Neural cell (in vitro differentiated cells): ENCODE data around the gene TSNAX. TPM values are rescaled to one million over a fixed set of nuclear protein-coding genes. Genes with fewer than 3 reads are reported as not detected.

Experiments used
- H2AFZ ChIP-seq: fragments of 200-600, 300-800 bp; sonication (generic), shearing (Covaris generic); 2 replicates; pipeline ENCODE4 v1.6.0; 2014; ENCODE audit warnings: low read depth, mild to moderate bottlenecking, antibody characterized with exemption, low read length, moderate library complexity
- H3F3A ChIP-seq: fragments of 200-600 bp; shearing (Covaris generic); 2 replicates; pipeline ENCODE4 v1.6.1; 2016; ENCODE audit warnings: mild to moderate bottlenecking, moderate library complexity, mixed read lengths, antibody characterized with exemption, low read length; ENCODE audit not compliant: insufficient read depth, poor library complexity, severe bottlenecking
- H3K27ac ChIP-seq: fragments of 200-600, 300-800 bp; sonication (generic), shearing (Covaris generic); 2 replicates; pipeline ENCODE4 v1.5.1; 2014; ENCODE audit warnings: mild to moderate bottlenecking, low read length, moderate library complexity
- H3K27me3 ChIP-seq: fragments of 300-800, 200-600 bp; sonication (generic), shearing (Covaris generic); 2 replicates; pipeline ENCODE4 v1.6.0; 2014; ENCODE audit warnings: mild to moderate bottlenecking, low read depth, low read length, moderate library complexity; ENCODE audit not compliant: insufficient read depth
- H3K36me3 ChIP-seq: fragments of 300-800, 200-600 bp; sonication (generic), shearing (Covaris generic); 2 replicates; pipeline ENCODE4 v1.5.1; 2014; ENCODE audit warnings: mild to moderate bottlenecking, antibody characterized with exemption, low read length, moderate library complexity; ENCODE audit not compliant: insufficient read depth
- H3K4me2 ChIP-seq: fragments of 300-800, 200-600 bp; sonication (generic), shearing (Covaris generic); 2 replicates; pipeline ENCODE4 v1.6.0; 2014; ENCODE audit warnings: mild to moderate bottlenecking, low read length
- H3K4me3 ChIP-seq: fragments of 300-800, 200-600 bp; sonication (generic), shearing (Covaris generic); 2 replicates; pipeline ENCODE4 v1.5.1; 2014; ENCODE audit warnings: mild to moderate bottlenecking, low read length, moderate library complexity
- H3K79me2 ChIP-seq: fragments of 200-600 bp; shearing (Covaris generic); replicated peaks from 2 replicates; pipeline ENCODE4 v1.6.0; 2014; ENCODE audit warnings: mild to moderate bottlenecking, low read length, moderate library complexity; ENCODE audit not compliant: insufficient read depth
- H3K9ac ChIP-seq: fragments of 300-800, 200-600 bp; sonication (generic), shearing (Covaris generic); 2 replicates; pipeline ENCODE4 v1.6.1; 2016; ENCODE audit warnings: mild to moderate bottlenecking, low read length, mixed read lengths
- H3K9me2 ChIP-seq: fragments of 200-600 bp; shearing (Covaris generic); 2 replicates; pipeline ENCODE4 v1.6.1; 2016; ENCODE audit warnings: mild to moderate bottlenecking, low read length, mixed read lengths; ENCODE audit not compliant: insufficient read depth
- H3K9me3 ChIP-seq: fragments of 200-600, 300-800 bp; sonication (generic), shearing (Covaris generic); 2 replicates; pipeline ENCODE4 v1.6.1; 2016; ENCODE audit warnings: mild to moderate bottlenecking, mixed run types, low read length, moderate library complexity, mixed read lengths
- H4K20me1 ChIP-seq: fragments of 200-600 bp; shearing (Covaris generic); 2 replicates; pipeline ENCODE4 v1.6.1; 2016; ENCODE audit warnings: mild to moderate bottlenecking, mixed run types; ENCODE audit not compliant: insufficient read depth
- EP300 ChIP-seq: fragments of 450-650 bp; conservative IDR thresholded peaks from 2 replicates; pipeline ENCODE4 v1.6.1; 2014; ENCODE audit warnings: antibody characterized with exemption, mild to moderate bottlenecking, moderate library complexity; ENCODE audit not compliant: poor library complexity, severe bottlenecking
- EZH2 ChIP-seq: fragments of 200-600, 300-800 bp; shearing (Covaris generic), sonication (generic); IDR thresholded peaks from 2 replicates; pipeline ENCODE4 v1.6.1; 2014; ENCODE audit warnings: antibody characterized with exemption, low read length, borderline replicate concordance, mild to moderate bottlenecking; ENCODE audit not compliant: insufficient read depth, poor library complexity, severe bottlenecking
- MXI1 ChIP-seq: fragments of 450-650 bp; conservative IDR thresholded peaks from 2 replicates; pipeline ENCODE4 v1.6.1; 2014; ENCODE audit warnings: antibody characterized with exemption, mild to moderate bottlenecking; ENCODE audit not compliant: poor library complexity, severe bottlenecking
- POLR2AphosphoS5 ChIP-seq: IDR thresholded peaks from 2 replicates; pipeline ENCODE4 v1.6.1; 2012
- RAD21 ChIP-seq: fragments of 450-650 bp; conservative IDR thresholded peaks from 2 replicates; pipeline ENCODE4 v1.6.1; 2014; ENCODE audit warnings: antibody characterized with exemption, mild to moderate bottlenecking, moderate library complexity
- SMC3 ChIP-seq: fragments of 450-650 bp; conservative IDR thresholded peaks from 2 replicates; pipeline ENCODE4 v1.6.1; 2014; ENCODE audit warnings: antibody characterized with exemption, mild to moderate bottlenecking, moderate library complexity; ENCODE audit not compliant: poor library complexity
- TAF1 ChIP-seq: IDR thresholded peaks from 2 replicates; pipeline ENCODE4 v1.6.1; 2012; ENCODE audit warnings: low read depth
- polyA plus RNA-seq: library from polyadenylated mRNA; depleted of rRNA; stranded (reverse); fragments of >200 nt; gene quantifications from 2 replicates; pipeline ENCODE4 v1.2.3, GENCODE V29; 2014
- TF ChIP-seq, protein P1 (sequence below): IDR thresholded peaks from 2 replicates; pipeline ENCODE4 v1.6.1; 2012; ENCODE audit warnings: borderline replicate concordance
- TF ChIP-seq, protein P2 (sequence below): fragments of 450-650 bp; IDR thresholded peaks from 2 replicates; pipeline ENCODE4 v1.5.1; 2014; ENCODE audit warnings: antibody characterized with exemption, mild to moderate bottlenecking, moderate library complexity; ENCODE audit not compliant: poor library complexity, severe bottlenecking

The TSNAX gene
- polyA plus RNA-seq, 1 donor from 2014 or later: 55.2 TPM

DNA sequence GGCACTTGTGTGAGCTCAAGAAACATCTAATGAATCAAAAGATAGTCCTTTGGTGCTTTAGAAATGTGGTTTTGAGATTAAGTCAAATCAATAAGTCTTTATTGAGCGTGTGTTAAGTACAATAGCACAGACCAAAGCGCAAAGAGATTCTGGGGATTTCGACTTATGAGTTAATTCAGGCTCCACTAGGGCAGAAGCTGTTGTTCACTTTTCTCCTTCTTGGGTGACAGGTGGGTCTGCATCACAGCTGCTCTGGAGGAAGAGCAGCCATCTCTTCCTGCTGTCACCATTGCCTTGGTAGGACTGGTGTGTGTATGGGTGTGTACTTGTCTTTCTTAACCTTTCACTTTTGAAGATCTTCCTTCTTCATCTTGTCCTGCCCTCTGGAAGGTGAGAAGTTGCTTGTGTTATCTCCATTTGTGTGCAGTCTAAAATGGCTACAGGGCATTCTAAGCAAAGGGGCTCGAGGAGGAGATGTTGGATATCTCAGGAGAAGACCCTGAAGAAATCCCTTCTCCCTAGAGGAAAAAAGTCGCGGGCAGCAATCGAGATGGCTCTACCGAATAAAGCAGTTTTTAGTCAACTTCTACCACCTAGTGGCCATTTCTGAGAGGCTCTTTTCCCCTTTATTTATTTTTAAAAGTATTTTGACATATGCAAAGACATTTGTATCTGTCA is 75.3 kb downstream of the TSNAX start:
- H3K27ac ChIP-seq: no peak overlapping the region
- no peak overlapping the region for H3K9ac ChIP-seq
- no peak overlapping the region for H3K4me2 ChIP-seq
- no peaks in the 10 kb centered on the region for H3F3A ChIP-seq
- TF ChIP-seq MXI1: no peak
- no peak for TF ChIP-seq EZH2
- TF ChIP-seq RAD21: peak; percentile 79
- TF ChIP-seq EP300: no peak
- TF ChIP-seq, protein P1, sequence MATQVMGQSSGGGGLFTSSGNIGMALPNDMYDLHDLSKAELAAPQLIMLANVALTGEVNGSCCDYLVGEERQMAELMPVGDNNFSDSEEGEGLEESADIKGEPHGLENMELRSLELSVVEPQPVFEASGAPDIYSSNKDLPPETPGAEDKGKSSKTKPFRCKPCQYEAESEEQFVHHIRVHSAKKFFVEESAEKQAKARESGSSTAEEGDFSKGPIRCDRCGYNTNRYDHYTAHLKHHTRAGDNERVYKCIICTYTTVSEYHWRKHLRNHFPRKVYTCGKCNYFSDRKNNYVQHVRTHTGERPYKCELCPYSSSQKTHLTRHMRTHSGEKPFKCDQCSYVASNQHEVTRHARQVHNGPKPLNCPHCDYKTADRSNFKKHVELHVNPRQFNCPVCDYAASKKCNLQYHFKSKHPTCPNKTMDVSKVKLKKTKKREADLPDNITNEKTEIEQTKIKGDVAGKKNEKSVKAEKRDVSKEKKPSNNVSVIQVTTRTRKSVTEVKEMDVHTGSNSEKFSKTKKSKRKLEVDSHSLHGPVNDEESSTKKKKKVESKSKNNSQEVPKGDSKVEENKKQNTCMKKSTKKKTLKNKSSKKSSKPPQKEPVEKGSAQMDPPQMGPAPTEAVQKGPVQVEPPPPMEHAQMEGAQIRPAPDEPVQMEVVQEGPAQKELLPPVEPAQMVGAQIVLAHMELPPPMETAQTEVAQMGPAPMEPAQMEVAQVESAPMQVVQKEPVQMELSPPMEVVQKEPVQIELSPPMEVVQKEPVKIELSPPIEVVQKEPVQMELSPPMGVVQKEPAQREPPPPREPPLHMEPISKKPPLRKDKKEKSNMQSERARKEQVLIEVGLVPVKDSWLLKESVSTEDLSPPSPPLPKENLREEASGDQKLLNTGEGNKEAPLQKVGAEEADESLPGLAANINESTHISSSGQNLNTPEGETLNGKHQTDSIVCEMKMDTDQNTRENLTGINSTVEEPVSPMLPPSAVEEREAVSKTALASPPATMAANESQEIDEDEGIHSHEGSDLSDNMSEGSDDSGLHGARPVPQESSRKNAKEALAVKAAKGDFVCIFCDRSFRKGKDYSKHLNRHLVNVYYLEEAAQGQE: no peak
- no peak for TF ChIP-seq POLR2AphosphoS5
- peak; percentile 76 for TF ChIP-seq SMC3
- TF ChIP-seq, protein P2, sequence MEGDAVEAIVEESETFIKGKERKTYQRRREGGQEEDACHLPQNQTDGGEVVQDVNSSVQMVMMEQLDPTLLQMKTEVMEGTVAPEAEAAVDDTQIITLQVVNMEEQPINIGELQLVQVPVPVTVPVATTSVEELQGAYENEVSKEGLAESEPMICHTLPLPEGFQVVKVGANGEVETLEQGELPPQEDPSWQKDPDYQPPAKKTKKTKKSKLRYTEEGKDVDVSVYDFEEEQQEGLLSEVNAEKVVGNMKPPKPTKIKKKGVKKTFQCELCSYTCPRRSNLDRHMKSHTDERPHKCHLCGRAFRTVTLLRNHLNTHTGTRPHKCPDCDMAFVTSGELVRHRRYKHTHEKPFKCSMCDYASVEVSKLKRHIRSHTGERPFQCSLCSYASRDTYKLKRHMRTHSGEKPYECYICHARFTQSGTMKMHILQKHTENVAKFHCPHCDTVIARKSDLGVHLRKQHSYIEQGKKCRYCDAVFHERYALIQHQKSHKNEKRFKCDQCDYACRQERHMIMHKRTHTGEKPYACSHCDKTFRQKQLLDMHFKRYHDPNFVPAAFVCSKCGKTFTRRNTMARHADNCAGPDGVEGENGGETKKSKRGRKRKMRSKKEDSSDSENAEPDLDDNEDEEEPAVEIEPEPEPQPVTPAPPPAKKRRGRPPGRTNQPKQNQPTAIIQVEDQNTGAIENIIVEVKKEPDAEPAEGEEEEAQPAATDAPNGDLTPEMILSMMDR: peak; percentile 78
- no peak for TF ChIP-seq TAF1
- no peaks in the 10 kb centered on the region for H3K79me2 ChIP-seq
- H4K20me1 ChIP-seq: no peaks in the 10 kb centered on the region
- H3K27me3 ChIP-seq: no peaks in the 10 kb centered on the region
- H3K36me3 ChIP-seq: no peaks in the 10 kb centered on the region
- no peak overlapping the region for H2AFZ ChIP-seq
- H3K4me3 ChIP-seq: no peak overlapping the region
- H3K9me2 ChIP-seq: no peaks in the 10 kb centered on the region
- H3K9me3 ChIP-seq: no peaks in the 10 kb centered on the region

DNA sequence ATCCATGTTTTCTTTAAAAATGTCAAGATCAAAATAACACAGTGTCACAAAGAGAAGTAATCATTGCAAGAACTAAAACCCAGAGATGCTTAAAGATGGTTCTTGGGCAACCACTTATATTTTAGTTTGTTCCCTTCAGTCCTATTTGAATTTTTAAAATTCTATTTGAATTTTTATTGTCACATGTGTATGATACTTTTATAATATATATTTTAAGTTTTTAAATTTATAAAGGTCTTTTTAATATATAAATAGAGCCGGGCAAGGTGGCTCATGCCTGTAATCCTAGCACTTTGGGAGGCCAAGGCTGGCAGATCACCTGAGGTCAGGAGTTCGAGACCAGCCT is 75.8 kb downstream of the TSNAX start:
- Histone ChIP-seq H3K4me2 (no peak overlapping the region), H3K9me3 (no peaks in the 10 kb centered on the region)
- TF ChIP-seq RAD21: no peak
- TF ChIP-seq, protein P2: peak; percentile 21

More for the DNA sequence above, 75.8 kb downstream of the TSNAX start:
- Histone ChIP-seq H3K9ac (no peak overlapping the region), H3K9me2 (no peaks in the 10 kb centered on the region), H3K36me3 (no peaks in the 10 kb centered on the region), H3F3A (no peaks in the 10 kb centered on the region), H2AFZ (no peak overlapping the region), H3K27me3 (no peaks in the 10 kb centered on the region), H3K27ac (no peak overlapping the region), H3K79me2 (no peaks in the 10 kb centered on the region), H3K4me3 (no peak overlapping the region), H4K20me1 (no peaks in the 10 kb centered on the region)
